ENCODE data around the gene FUNDC2. TPM values are rescaled to one million over a fixed set of nuclear protein-coding genes. Genes with fewer than 3 reads are reported as not detected.

The FUNDC2 gene
- total and polyA plus RNA-seq, 10 of the 15 experiments (the other 5 are each of a cell fraction or from before 2014, with no cell fraction given), result 70.5 to 353 (median 165) TPM

GRCh38 chrX:154980330-154981115 lies 46.1 kb upstream of the FUNDC2 start:
- Histone ChIP-seq H3K36me3 (ENCODE audit: control insufficient read depth in 2 of 2, insufficient read depth in 2 of 2, low read length in 1 of 2) (no peaks in the 10 kb centered on the region), H4K20me1 (ENCODE audit: control insufficient read depth, insufficient read depth) (no peaks in the 10 kb centered on the region), H3K4me1 (ENCODE audit: control insufficient read depth, insufficient read depth, low read length) (peaks cover 4% of the 10 kb centered on the region; the same call in 1 of the 2 replicates), H3K27ac (ENCODE audit: control insufficient read depth, insufficient read depth) (no peak overlapping the region), H3K79me2 (ENCODE audit: control insufficient read depth, insufficient read depth, low read length) (no peaks in the 10 kb centered on the region), H2AFZ (ENCODE audit: control insufficient read depth, low read depth, low read length) (peak overlapping the region; percentile 99), H3K9me3 (replicated peaks; ENCODE audit: control insufficient read depth, insufficient read depth, low read length) (no peaks in the 10 kb centered on the region), H3K4me3 (peak overlapping the region; percentile 49; the same call in 1 of the 2 replicates), H3K9ac (ENCODE audit: control insufficient read depth, insufficient read depth, low read length) (peak overlapping the region; percentile 44; the same call in 1 of the 2 replicates), H3K4me2 (ENCODE audit: control insufficient read depth, insufficient read depth) (peak overlapping the region; percentile 84), H3K27me3 (replicated peaks in 1 of 2; ENCODE audit: control insufficient read depth in 2 of 2, insufficient read depth in 2 of 2, low read length in 1 of 2) (no peaks in the 10 kb centered on the region)
- DNase-seq (ENCODE audit: low read depth, low spot score), result peak; percentile 68
- 9% methylated on average over 11 of the region's 11 CpGs for WGBS (ENCODE audit: insufficient coverage, insufficient replicate concordance, low lambda C conversion rate, missing lambda C conversion rate)
- ChIA-PET CTCF (interaction anchor here (0.6 to 11.2 kb wide), 19 partner anchors 11 to 245 kb away, joined by 3 to 181 read pairs (median 4); partner anchors contain the start of genes CMC4 and MTCP1), RAD21 (ENCODE audit: unreplicated experiment) (interaction anchor here (0.8 to 1.8 kb wide), 6 partner anchors 63 to 250 kb away, joined by 3 to 11 read pairs (median 4); no protein-coding TSS in a partner anchor), SMC1A (ENCODE audit: uncharacterized antibody, unreplicated experiment) (interaction anchor here (0.8 to 12.7 kb wide), 9 partner anchors 10 to 168 kb away, joined by 3 to 145 read pairs (median 6); partner anchors contain the start of gene FUNDC2), POLR2A (interaction anchor here (0.6 kb wide), 1 partner anchor 46 kb away, joined by 3 read pairs; the partner anchor contains the start of gene FUNDC2)
- intact Hi-C loops (cut with micrococcal nuclease; ENCODE audit: unreplicated experiment), result loop anchor here (1.0 to 10.0 kb wide), 6 partner anchors 63 to 842 kb away; partner anchors contain the start of gene VBP1
- peak; percentile 97 for ATAC-seq
- FAIRE-seq, result peak; percentile 69
- BruUV-seq (replicated peaks), result no TSS peak
- in situ Hi-C loops (cut with MboI), result loop anchor here (5.0 kb wide), 1 partner anchor 77 kb away; no protein-coding TSS in a partner anchor
- 0 out of 2 replicates have a peak, but pooled peaks have one; percentile 47 for TF ChIP-seq YY1 (IDR thresholded peaks at IDR 0.05; ENCODE audit: low read depth, low read length)
- TF ChIP-seq MEF2A (IDR thresholded peaks at IDR 0.05; ENCODE audit: insufficient read depth, low read depth, low read length), result no peak
- no peak for TF ChIP-seq SUZ12 (IDR thresholded peaks at IDR 0.05; ENCODE audit: unreplicated experiment)
- TF ChIP-seq NRF1 (conservative IDR thresholded peaks at IDR 0.05; ENCODE audit: low read depth, low read length), result no peak
- no peak for TF ChIP-seq BRCA1 (IDR thresholded peaks at IDR 0.05; ENCODE audit: low read depth, low read length)
- 0 out of 2 replicates have a peak, but pooled peaks have one; percentile 36 for TF ChIP-seq GATAD2B (conservative IDR thresholded peaks at IDR 0.05; ENCODE audit: low read depth)
- TF ChIP-seq FOXM1 (IDR thresholded peaks at IDR 0.05; ENCODE audit: low read depth, low read length), result no peak
- no peak for TF ChIP-seq POLR2A (IDR thresholded peaks at IDR 0.05; ENCODE audit: low read depth, low read length)
- TF ChIP-seq MTA2 (IDR thresholded peaks at IDR 0.05; ENCODE audit: low read depth), result peak; percentile 36
- TF ChIP-seq SMARCA5 (IDR thresholded peaks at IDR 0.05), result 0 out of 2 replicates have a peak, but pooled peaks have one; percentile 58
- TF ChIP-seq LARP7 (IDR thresholded peaks at IDR 0.05), result no peak
- 0 out of 2 replicates have a peak, but pooled peaks have one; percentile 34 for TF ChIP-seq IKZF1 (conservative IDR thresholded peaks at IDR 0.05)
- TF ChIP-seq EED (IDR thresholded peaks at IDR 0.05; ENCODE audit: low read depth), result no peak
- TF ChIP-seq CBFB (IDR thresholded peaks at IDR 0.05; ENCODE audit: low read depth), result no peak
- no peak for TF ChIP-seq PAX8 (IDR thresholded peaks at IDR 0.05)
- TF ChIP-seq ZBTB11 (CRISPR knock-in tag; IDR thresholded peaks at IDR 0.05), result no peak
- TF ChIP-seq, protein P1, sequence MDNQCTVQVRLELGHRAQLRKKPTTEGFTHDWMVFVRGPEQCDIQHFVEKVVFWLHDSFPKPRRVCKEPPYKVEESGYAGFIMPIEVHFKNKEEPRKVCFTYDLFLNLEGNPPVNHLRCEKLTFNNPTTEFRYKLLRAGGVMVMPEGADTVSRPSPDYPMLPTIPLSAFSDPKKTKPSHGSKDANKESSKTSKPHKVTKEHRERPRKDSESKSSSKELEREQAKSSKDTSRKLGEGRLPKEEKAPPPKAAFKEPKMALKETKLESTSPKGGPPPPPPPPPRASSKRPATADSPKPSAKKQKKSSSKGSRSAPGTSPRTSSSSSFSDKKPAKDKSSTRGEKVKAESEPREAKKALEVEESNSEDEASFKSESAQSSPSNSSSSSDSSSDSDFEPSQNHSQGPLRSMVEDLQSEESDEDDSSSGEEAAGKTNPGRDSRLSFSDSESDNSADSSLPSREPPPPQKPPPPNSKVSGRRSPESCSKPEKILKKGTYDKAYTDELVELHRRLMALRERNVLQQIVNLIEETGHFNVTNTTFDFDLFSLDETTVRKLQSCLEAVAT (IDR thresholded peaks at IDR 0.05), result no peak
- TF ChIP-seq NR2F1 (conservative IDR thresholded peaks at IDR 0.05), result peak; percentile 42; the same call in 1 of the 2 replicates
- no peak for TF ChIP-seq MEF2B (IDR thresholded peaks at IDR 0.05; ENCODE audit: partially characterized antibody, poor library complexity, severe bottlenecking)
- no peak for TF ChIP-seq ESRRA (IDR thresholded peaks at IDR 0.05; ENCODE audit: low read length)
- TF ChIP-seq DPF2 (IDR thresholded peaks at IDR 0.05), result 0 out of 2 replicates have a peak, but pooled peaks have one; percentile 10
